PC-9 (cell line): ENCODE data around the gene RBM5.

Experiments
- CTCF ChIP-seq: fragments of 200-600 bp; sonication (generic); conservative IDR thresholded peaks from 2 replicates; pipeline ENCODE4 v1.6.1; 2017; ENCODE audit warnings: mixed run types, antibody characterized with exemption, mild to moderate bottlenecking, moderate library complexity
- EZH2 ChIP-seq: fragments of 200-600 bp; sonication (generic); IDR thresholded peaks from 2 replicates; pipeline ENCODE4 v1.8.0; 2017; ENCODE audit warnings: antibody characterized with exemption, low read depth

DNA sequence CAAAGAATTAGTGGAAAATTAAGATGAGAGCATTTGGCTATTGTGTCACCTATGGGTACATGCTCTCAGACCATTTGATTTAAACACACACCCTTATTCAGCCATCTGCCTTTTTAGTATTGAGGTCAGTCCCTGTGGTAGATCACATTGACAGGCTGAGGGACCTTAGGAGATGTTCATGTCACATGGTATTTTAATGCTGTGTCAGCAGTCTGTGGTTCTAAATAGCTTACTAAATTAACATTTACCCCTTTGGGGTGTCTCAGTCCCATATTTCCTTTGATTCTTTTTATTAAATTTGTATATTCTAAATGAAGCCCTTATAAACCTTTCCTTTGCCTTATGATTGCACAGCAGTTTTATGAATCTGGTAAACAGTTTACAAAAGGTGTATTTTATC, 2.3 kb downstream of the RBM5 start:
- TF ChIP-seq CTCF, result no peak
- no peak for TF ChIP-seq EZH2
